ENCODE results near the gene ATN1.

ATN1 gene

DNA sequence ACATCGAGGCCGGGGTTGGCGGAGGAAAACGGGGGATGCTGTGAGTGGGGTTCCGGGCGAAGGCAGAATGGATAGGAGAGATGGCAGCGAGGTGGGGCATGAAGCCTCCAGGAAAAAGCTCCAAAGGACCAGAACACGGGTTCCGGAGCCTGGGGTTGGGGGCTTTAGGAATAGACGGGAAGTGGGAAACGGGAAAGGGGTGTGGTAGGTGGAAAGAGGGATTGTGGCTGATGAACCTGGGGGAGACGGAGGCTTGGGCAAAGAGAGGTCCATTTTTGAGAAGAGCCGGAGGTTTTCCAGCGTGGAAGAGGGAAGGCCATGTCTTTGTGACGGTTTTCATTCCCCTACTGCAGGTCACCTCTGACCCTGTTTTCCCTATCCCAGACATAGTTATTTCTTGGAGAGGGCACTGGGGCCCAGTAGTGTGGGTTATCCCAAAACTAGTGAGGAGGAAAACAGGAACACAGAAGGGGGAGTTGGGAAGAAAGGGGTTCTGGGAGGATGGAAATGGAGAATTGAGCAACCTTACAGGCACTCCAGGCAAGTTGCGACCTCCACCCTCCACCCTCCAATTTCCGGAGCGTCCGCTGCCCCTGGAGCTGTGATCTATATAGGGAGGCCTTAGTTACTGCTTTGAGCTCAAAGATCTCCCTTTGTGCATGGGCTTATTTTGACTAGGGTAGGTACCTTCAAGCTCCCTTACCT, 1.1 kb downstream of the ATN1 start:
- no peak for DNase-seq (ENCODE audit: low spot score)

DNA sequence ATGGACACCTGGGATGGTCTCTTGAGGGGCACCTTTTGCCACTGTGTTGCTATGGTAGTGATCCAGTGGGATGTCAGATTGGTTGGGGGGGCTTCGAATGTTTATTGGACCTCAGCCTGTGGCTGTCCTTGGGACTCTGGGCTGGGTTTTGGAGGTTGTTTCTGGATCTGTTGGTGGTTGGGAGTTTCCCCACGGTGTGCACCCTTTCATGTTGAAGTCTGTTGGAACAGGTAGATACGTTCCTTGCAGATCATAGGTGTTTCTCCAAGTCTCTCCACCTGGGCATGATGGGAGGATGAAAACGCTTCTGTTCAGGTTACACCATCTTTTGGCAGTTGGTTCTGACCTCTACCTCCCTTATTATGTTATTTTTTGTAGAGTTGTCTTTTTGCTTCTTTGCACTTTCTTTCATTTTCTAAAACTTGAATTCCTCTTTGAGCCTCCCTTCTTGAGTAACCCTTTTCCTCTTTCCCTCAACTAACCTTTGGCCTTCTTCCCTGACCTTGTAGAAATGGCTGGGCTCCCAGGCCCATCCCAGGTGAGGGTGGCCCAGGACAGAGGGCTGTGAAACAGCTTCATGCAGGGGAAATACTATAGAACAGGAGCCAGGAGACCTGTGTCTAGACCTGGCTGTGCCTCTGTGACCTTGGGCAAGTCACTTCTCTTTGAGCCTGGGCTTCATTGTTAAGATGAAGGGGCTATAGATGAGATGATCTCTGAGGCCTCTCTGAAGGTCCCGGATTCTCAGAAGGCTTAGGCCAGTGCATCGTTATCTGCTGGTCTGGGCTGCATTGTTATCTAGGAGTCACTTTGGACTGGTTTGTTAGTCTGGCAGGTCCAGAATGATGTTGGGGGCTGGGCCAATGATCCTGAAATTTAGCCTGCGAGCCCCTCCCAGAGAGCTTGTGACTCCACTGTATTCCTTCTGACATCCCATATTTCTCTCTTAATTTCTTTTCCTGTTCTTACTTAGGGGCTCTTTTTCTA, 2.0 kb downstream of the ATN1 start:
- DNase-seq (ENCODE audit: low spot score) = no peak

DNA sequence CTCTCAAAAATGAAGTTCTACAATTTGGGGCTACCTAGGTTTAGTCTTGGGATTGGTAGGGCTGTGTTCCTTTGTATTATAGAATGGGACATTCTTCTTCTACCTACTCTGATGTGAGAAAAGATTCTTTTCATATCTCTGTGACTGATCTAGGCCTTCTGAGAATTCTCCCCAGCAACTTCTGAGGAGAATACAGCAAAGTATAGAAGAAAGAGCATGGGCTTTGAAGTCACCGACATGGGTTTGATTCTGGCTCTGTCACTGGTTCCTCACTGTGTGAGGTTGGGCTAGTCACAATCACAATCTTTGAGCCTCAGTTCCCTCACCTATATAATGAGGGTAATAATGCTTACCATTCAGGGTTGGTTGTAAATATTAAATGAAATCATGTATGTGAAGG, 5.0 kb downstream of the ATN1 start:
- DNase-seq (ENCODE audit: low spot score) = no peak

DNA sequence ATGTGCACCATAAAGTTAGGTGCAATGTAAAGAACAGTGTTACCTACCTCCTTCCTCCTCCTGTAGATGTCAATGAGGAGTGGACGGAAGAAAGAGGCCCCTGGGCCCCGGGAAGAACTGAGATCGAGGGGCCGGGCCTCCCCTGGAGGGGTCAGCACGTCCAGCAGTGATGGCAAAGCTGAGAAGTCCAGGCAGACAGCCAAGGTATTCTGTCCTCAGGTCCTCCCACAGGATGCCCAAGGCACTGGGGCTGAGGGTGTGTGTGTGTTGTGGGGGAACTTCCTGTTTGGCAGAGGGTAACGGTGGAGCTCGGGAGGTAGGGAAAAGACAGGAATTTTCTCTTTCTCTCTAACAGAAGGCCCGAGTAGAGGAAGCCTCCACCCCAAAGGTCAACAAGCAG, 6.4 kb downstream of the ATN1 start:
- DNase-seq (ENCODE audit: low spot score) = no peak

DNA sequence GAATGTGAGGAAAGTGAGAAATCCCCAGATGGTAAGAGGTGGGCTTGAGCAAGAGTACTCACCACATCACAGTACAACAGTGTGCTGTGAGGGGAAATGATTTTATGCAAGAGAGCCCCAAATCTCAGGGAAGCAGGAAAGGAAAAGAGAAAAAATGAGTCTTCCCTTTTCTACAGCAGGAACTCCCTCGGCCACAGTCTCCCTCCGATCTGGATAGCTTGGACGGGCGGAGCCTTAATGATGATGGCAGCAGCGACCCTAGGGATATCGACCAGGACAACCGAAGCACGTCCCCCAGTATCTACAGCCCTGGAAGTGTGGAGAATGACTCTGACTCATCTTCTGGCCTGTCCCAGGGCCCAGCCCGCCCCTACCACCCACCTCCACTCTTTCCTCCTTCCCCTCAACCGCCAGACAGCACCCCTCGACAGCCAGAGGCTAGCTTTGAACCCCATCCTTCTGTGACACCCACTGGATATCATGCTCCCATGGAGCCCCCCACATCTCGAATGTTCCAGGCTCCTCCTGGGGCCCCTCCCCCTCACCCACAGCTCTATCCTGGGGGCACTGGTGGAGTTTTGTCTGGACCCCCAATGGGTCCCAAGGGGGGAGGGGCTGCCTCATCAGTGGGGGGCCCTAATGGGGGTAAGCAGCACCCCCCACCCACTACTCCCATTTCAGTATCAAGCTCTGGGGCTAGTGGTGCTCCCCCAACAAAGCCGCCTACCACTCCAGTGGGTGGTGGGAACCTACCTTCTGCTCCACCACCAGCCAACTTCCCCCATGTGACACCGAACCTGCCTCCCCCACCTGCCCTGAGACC, 7.8 kb downstream of the ATN1 start:
- no peak for DNase-seq (ENCODE audit: low spot score)

DNA sequence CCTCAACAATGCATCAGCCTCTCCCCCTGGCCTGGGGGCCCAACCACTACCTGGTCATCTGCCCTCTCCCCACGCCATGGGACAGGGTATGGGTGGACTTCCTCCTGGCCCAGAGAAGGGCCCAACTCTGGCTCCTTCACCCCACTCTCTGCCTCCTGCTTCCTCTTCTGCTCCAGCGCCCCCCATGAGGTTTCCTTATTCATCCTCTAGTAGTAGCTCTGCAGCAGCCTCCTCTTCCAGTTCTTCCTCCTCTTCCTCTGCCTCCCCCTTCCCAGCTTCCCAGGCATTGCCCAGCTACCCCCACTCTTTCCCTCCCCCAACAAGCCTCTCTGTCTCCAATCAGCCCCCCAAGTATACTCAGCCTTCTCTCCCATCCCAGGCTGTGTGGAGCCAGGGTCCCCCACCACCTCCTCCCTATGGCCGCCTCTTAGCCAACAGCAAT, 8.5 kb downstream of the ATN1 start:
- no peak for DNase-seq (ENCODE audit: low spot score)

DNA sequence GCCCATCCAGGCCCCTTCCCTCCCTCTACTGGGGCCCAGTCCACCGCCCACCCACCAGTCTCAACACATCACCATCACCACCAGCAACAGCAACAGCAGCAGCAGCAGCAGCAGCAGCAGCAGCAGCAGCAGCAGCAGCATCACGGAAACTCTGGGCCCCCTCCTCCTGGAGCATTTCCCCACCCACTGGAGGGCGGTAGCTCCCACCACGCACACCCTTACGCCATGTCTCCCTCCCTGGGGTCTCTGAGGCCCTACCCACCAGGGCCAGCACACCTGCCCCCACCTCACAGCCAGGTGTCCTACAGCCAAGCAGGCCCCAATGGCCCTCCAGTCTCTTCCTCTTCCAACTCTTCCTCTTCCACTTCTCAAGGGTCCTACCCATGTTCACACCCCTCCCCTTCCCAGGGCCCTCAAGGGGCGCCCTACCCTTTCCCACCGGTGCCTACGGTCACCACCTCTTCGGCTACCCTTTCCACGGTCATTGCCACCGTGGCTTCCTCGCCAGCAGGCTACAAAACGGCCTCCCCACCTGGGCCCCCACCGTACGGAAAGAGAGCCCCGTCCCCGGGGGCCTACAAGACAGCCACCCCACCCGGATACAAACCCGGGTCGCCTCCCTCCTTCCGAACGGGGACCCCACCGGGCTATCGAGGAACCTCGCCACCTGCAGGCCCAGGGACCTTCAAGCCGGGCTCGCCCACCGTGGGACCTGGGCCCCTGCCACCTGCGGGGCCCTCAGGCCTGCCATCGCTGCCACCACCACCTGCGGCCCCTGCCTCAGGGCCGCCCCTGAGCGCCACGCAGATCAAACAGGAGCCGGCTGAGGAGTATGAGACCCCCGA, 9.1 kb downstream of the ATN1 start:
- no peak for DNase-seq (ENCODE audit: low spot score)

DNA sequence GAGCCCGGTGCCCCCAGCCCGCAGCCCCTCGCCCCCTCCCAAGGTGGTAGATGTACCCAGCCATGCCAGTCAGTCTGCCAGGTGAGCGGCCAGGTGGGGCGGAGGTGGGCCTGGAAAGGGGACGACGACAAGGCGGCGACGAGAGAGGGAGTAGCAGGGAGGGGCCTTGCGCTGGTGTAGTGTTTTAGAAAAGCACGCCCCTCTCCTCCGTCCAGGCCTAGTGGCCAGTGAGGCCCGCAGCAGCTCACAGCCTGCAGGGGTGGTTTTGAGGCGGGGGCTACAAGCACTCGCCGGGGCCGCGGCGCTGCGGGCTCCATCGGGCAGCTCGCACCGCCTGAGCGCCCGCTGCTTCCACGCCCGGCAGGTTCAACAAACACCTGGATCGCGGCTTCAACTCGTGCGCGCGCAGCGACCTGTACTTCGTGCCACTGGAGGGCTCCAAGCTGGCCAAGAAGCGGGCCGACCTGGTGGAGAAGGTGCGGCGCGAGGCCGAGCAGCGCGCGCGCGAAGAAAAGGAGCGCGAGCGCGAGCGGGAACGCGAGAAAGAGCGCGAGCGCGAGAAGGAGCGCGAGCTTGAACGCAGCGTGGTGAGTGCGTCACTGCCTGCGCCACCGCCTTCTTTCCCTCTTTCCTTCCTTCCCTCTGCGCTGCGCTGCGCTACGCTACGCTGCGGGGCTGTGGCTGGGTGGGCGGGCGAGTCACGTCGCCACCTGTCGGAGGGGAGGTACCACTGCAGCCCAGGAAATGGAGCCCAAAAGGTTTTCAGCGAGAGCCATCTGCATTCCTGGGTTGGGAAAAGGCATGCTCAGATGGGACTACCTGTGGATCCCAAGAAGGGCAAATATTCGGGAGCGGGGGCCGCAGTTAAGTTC, 10.0 kb downstream of the ATN1 start:
- peak; percentile 95 for DNase-seq (ENCODE audit: low spot score)

DNA sequence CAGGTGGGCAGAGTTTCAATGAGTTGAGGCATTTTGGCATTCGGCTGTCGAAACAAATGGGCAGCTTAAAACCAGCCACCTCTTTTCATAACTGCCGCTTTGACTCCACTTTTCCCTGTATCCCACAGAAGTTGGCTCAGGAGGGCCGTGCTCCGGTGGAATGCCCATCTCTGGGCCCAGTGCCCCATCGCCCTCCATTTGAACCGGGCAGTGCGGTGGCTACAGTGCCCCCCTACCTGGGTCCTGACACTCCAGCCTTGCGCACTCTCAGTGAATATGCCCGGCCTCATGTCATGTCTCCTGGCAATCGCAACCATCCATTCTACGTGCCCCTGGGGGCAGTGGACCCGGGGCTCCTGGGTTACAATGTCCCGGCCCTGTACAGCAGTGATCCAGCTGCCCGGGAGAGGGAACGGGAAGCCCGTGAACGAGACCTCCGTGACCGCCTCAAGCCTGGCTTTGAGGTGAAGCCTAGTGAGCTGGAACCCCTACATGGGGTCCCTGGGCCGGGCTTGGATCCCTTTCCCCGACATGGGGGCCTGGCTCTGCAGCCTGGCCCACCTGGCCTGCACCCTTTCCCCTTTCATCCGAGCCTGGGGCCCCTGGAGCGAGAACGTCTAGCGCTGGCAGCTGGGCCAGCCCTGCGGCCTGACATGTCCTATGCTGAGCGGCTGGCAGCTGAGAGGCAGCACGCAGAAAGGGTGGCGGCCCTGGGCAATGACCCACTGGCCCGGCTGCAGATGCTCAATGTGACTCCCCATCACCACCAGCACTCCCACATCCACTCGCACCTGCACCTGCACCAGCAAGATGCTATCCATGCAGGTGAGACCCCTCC, 10.8 kb downstream of the ATN1 start:
- DNase-seq (ENCODE audit: low spot score) = no peak

DNA sequence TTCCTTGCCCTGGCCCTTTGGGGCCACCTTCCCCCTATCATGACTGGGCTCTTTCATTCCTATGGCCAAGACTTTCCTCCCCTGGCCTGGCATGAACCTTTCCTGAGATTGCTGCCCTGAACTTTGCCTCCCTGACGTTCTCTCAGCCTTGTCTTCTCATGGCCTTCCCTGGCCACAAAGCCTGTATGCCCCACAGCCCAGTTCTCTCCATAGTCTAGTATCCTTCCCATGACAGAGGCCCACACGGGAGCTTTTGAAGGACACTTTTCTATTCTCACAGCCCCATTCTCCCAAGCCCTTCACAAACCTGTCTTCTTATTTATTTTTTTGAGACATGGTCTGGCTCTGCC, 11.4 kb downstream of the ATN1 start:
- DNase-seq (ENCODE audit: low spot score) = no peak

DNA sequence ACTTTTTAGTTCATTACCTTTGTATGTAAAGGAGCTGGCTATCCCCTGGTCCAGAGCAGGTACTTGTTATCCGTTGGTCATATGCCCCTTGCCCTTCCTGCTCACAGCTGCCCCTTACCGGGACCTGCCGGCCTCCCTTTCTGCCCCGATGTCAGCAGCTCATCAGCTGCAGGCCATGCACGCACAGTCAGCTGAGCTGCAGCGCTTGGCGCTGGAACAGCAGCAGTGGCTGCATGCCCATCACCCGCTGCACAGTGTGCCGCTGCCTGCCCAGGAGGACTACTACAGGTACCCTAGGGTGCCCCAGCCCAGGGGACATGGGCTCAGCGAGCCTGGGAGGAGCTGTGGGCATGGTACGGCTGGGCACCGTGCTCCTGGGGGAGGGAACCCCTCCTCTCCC, 13.5 kb downstream of the ATN1 start:
- DNase-seq (ENCODE audit: low spot score) = no peak

DNA sequence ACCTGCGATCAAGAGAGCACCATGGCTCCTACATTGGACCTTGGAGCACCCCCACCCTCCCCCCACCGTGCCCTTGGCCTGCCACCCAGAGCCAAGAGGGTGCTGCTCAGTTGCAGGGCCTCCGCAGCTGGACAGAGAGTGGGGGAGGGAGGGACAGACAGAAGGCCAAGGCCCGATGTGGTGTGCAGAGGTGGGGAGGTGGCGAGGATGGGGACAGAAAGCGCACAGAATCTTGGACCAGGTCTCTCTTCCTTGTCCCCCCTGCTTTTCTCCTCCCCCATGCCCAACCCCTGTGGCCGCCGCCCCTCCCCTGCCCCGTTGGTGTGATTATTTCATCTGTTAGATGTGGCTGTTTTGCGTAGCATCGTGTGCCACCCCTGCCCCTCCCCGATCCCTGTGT, 14.0 kb downstream of the ATN1 start:
- no peak for DNase-seq (ENCODE audit: low spot score)

DNA sequence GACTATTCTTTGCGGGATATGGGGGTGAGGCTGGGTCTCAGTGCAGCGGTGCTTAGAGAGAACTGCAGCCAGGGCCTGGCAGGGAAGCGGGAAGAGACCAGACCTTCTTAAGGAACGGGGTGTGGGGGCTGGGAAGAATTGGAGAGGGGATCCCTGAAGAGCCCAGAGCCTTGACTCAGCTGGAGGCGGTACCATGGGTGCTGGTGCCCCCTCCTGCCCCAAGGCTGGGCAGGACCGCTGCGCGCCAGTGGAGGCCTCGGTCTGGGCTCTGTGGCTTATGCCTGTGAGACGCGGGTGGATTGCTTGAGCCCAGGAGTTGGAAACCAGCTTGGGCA, 14.5 kb downstream of the ATN1 start:
- no peak for DNase-seq (ENCODE audit: low spot score)

DNA sequence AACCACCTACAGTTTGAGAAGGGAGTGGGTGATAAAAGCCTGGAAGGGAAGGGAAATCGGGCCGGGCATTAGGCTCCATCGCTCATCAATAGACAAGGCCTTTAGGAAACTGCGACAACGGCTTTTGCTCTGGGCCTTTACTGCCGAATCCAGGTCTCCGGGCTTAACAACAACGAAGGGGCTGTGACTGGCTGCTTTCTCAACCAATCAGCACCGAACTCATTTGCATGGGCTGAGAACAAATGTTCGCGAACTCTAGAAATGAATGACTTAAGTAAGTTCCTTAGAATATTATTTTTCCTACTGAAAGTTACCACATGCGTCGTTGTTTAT, 15.6 kb downstream of the ATN1 start:
- DNase-seq (ENCODE audit: low spot score) = no peak

DNA sequence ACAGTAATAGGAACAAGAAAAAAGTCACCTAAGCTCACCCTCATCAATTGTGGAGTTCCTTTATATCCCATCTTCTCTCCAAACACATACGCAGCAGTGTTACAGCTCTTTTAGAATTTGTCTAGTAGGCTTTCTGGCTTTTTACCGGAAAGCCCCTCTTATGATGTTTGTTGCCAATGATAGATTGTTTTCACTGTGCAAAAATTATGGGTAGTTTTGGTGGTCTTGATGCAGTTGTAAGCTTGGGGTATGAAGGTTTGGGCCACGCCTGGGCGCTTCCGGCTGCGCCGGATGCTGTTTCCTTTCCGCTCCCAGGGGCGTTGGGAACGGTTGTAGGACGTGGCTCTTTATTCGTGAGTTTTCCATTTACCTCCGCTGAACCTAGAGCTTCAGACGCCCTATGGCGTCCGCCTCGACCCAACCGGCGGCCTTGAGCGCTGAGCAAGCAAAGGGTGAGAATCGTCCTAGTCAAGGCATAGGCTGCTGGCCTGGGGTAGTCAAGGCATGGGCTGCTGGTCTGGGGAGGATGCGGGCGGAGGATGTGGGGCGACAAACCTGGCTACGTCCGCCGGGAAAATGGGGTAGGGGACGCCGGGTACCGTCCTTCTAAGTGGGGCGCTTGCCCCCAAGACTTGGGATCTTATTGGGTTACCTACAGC, 16.1 kb downstream of the ATN1 start, which contains the start of the genes C12orf57 and RNU7-1:
Gene C12orf57, plus strand, starts transcription at position 301 of the 659 bp plus-strand sequence. Its CDS starts 100 bp downstream, at position 401.
Gene RNU7-1, plus strand, starts transcription at position 95 of the 659 bp plus-strand sequence.
- DNase-seq (ENCODE audit: low spot score) = peak; percentile 98

DNA sequence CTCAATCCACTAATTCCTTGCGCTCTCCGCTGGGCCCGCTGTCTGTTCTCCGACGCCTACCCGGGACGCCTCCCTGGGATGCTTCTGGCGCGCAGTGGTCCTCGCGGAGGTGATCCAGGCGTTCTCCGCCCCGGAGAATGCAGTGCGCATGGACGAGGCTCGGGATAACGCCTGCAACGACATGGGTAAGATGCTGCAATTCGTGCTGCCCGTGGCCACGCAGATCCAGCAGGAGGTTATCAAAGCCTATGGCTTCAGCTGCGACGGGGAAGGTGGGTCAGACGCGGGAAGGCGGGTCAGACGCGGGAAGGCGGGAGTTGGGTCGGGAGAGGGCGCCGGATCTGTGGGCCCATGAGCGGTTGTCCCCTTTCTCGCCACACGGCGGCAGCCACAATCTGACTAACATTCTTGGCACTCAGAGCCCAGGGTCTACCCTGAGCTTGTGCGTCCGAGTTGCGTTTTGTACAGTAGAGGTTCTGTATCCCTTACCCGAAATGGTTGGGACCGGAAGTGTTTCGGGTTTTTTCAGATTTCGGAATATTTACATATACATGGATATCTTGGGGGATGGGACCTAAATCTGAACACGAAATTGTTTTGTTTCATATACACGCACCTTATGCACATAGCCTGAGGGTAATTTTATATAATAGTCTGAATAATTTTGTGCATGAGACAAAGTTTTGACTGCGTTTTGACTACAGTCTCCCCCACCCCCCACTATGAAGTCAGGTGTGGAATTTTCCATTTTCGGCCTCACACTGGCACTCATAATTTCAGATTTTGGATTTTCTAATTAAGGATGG, 16.8 kb downstream of the ATN1 start:
- DNase-seq (ENCODE audit: low spot score) = peak; percentile 93

DNA sequence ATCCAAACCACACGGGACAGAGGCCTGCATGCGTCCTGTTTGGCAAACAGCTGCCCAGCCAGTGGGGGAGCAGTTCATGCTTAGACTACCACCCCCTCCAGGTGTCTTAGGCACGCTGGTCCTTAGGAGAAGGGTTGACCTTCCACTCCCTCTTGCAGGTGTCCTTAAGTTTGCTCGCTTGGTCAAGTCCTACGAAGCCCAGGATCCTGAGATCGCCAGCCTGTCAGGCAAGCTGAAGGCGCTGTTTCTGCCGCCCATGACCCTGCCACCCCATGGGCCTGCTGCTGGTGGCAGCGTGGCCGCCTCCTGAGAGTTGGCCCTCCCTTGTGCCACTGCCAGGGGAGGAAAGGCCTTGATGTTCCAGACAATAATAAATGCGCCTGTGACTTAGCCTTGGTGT, 17.9 kb downstream of the ATN1 start:
- DNase-seq (ENCODE audit: low spot score) = no peak

Measured in pons (tissue), 1 donor.